OCI-LY1 (cell line): ENCODE results near the gene GAP43.

Experiments used
- H2AFZ ChIP-seq: fragments of 200-600 bp; sonication (generic), shearing (Covaris generic); 2 replicates; pipeline ENCODE4 v1.6.0; 2014; ENCODE audit warnings: antibody characterized with exemption, mild to moderate bottlenecking, low read length
- H3F3A ChIP-seq: fragments of 200-600 bp; sonication (generic), shearing (Covaris generic); 2 replicates; pipeline ENCODE4 v1.6.0; 2014; ENCODE audit warnings: mild to moderate bottlenecking, antibody characterized with exemption, low read length, moderate library complexity; ENCODE audit not compliant: insufficient read depth
- H3K27ac ChIP-seq: fragments of 200-600 bp; sonication (generic); 2 replicates; pipeline ENCODE4 v1.5.1; 2014; ENCODE audit warnings: low read length, mixed run types, mild to moderate bottlenecking, low read depth; ENCODE audit not compliant: poor library complexity, severe bottlenecking
- H3K27me3 ChIP-seq: fragments of 200-600 bp; sonication (generic); 2 replicates; pipeline ENCODE4 v1.6.0; 2014; ENCODE audit warnings: antibody characterized with exemption, mild to moderate bottlenecking, low read length, moderate library complexity; ENCODE audit not compliant: insufficient read depth
- H3K36me3 ChIP-seq: fragments of 200-600 bp; sonication (generic); 2 replicates; pipeline ENCODE4 v1.6.1; 2014; ENCODE audit warnings: mild to moderate bottlenecking, antibody characterized with exemption, low read length, moderate library complexity, mixed read lengths; ENCODE audit not compliant: insufficient read depth
- H3K4me1 ChIP-seq: fragments of 200-600 bp; sonication (generic); 2 replicates; pipeline ENCODE4 v1.5.1; 2014; ENCODE audit warnings: mild to moderate bottlenecking, low read length, moderate library complexity; ENCODE audit not compliant: insufficient read depth, severe bottlenecking
- H3K4me2 ChIP-seq: fragments of 200-600 bp; sonication (generic), shearing (Covaris generic); 2 replicates; pipeline ENCODE4 v1.6.1; 2014; ENCODE audit warnings: low read length
- H3K4me3 ChIP-seq: fragments of 200-600 bp; sonication (generic); 2 replicates; pipeline ENCODE4 v1.5.1; 2014; ENCODE audit warnings: low read length, low read depth, mild to moderate bottlenecking, mixed read lengths; ENCODE audit not compliant: poor library complexity, severe bottlenecking
- H3K79me2 ChIP-seq: fragments of 200-600 bp; shearing (Covaris generic); 2 replicates; pipeline ENCODE4 v1.6.1; 2016; ENCODE audit warnings: mixed run types, low read length, mixed read lengths; ENCODE audit not compliant: insufficient read depth
- H3K9ac ChIP-seq: fragments of 200-600 bp; sonication (generic), shearing (Covaris generic); 2 replicates; pipeline ENCODE4 v1.6.1; 2014; ENCODE audit warnings: mild to moderate bottlenecking, low read length, mixed read lengths
- H3K9me2 ChIP-seq: fragments of 200-600 bp; sonication (generic), shearing (Covaris generic); 2 replicates; pipeline ENCODE4 v1.6.1; 2014; ENCODE audit warnings: low read depth, mild to moderate bottlenecking, low read length, mixed read lengths
- H3K9me3 ChIP-seq: fragments of 200-600 bp; shearing (Covaris generic); 2 replicates; pipeline ENCODE4 v1.6.1; 2014; ENCODE audit warnings: low read length, mixed read lengths
- H4K20me1 ChIP-seq: fragments of 200-600 bp; sonication (generic), shearing (Covaris generic); 2 replicates; pipeline ENCODE4 v1.6.0; 2016; ENCODE audit warnings: mild to moderate bottlenecking, low read length; ENCODE audit not compliant: insufficient read depth
- EZH2 ChIP-seq: fragments of 200-600 bp; sonication (generic), shearing (Covaris generic); IDR thresholded peaks from 2 replicates; pipeline ENCODE4 v1.8.0; 2017; ENCODE audit warnings: borderline replicate concordance, mixed run types, mild to moderate bottlenecking, antibody characterized with exemption, low read length, moderate library complexity, mixed read lengths
- TF ChIP-seq, protein P1 (sequence below): fragments of 200-600 bp; sonication (generic), shearing (Covaris generic); IDR thresholded peaks from 2 replicates; pipeline ENCODE4 v1.5.1; 2017; ENCODE audit warnings: mild to moderate bottlenecking, antibody characterized with exemption, low read length, moderate library complexity, mixed read lengths

GAP43 gene

DNA sequence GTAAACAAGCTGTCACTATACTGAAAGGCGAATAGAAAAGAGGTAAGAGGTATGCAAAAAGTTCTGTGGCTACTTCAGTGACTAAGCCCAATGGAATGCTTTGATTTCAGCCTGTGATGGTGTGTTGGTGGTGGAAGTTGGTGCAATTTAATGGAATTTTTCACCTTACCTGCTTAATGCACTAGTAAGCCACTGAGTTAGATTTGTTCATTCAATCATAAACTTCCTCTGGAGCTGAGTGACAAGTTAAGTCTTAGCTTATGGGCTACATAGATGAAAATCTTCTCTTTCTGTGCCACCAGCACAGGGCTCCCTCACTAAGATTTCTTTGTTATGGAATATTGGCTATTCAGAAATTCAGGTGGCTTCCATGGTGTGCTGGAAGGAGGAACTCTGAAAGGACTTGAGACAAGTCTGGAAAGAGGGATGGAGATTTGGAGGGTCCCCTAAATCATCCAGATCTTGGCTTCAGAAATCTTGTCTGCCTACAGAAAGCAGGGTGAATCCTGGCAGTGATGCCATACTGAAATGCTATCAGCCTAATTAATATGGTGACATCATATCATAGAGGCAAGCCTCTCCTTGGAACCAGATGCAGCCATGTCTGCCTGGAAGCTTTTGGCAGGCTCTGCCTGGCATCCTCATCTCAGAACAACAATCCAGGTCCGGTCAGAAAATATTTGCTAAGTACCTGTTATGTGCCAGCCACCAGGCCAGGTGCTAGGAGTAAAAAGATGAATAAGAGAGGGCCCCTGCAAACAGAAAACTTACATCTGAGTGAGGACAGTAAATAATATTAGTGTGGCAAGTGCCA lies 8.1 kb upstream of the GAP43 start:
- no peaks in the 10 kb centered on the region for H3F3A ChIP-seq
- no peak overlapping the region for H3K4me3 ChIP-seq
- H4K20me1 ChIP-seq: no peaks in the 10 kb centered on the region
- H3K27me3 ChIP-seq: no peaks in the 10 kb centered on the region
- H3K9me3 ChIP-seq: no peaks in the 10 kb centered on the region
- no peaks in the 10 kb centered on the region for H3K4me1 ChIP-seq
- no peak overlapping the region for H2AFZ ChIP-seq
- H3K27ac ChIP-seq: no peak overlapping the region
- no peaks in the 10 kb centered on the region for H3K79me2 ChIP-seq
- H3K9ac ChIP-seq: no peak overlapping the region
- no peaks in the 10 kb centered on the region for H3K36me3 ChIP-seq
- H3K4me2 ChIP-seq: no peak overlapping the region
- TF ChIP-seq, protein P1, sequence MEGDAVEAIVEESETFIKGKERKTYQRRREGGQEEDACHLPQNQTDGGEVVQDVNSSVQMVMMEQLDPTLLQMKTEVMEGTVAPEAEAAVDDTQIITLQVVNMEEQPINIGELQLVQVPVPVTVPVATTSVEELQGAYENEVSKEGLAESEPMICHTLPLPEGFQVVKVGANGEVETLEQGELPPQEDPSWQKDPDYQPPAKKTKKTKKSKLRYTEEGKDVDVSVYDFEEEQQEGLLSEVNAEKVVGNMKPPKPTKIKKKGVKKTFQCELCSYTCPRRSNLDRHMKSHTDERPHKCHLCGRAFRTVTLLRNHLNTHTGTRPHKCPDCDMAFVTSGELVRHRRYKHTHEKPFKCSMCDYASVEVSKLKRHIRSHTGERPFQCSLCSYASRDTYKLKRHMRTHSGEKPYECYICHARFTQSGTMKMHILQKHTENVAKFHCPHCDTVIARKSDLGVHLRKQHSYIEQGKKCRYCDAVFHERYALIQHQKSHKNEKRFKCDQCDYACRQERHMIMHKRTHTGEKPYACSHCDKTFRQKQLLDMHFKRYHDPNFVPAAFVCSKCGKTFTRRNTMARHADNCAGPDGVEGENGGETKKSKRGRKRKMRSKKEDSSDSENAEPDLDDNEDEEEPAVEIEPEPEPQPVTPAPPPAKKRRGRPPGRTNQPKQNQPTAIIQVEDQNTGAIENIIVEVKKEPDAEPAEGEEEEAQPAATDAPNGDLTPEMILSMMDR: no peak
- no peak for TF ChIP-seq EZH2
- H3K9me2 ChIP-seq: no peaks in the 10 kb centered on the region

DNA sequence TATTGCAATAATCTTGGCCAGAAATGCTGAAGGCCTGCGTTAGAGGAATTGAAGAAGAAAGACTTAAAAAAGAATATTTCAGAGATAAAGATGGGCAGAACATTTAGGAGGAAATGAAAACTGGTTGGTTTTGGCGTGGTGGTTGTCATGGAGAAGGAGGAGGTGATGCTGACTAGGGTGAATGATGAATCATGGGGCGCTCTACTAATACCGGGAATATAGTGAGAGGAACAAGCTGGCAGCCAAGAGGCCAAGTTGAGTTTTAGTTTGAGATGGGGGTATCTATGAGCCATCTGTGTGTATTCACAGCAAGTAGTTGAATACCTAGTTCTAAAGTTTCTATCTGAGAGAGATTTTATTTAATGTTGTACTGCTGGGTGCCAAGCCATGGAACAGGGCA lies 6.8 kb upstream of the GAP43 start:
- no peaks in the 10 kb centered on the region for H3K4me1 ChIP-seq
- H3K9me3 ChIP-seq: no peaks in the 10 kb centered on the region
- H3K27ac ChIP-seq: no peak overlapping the region
- no peaks in the 10 kb centered on the region for H3K27me3 ChIP-seq
- H3K79me2 ChIP-seq: no peaks in the 10 kb centered on the region
- no peak overlapping the region for H3K4me2 ChIP-seq
- TF ChIP-seq, protein P1: no peak
- no peak for TF ChIP-seq EZH2
- no peak overlapping the region for H3K9ac ChIP-seq
- H3F3A ChIP-seq: no peaks in the 10 kb centered on the region
- no peaks in the 10 kb centered on the region for H3K36me3 ChIP-seq
- H2AFZ ChIP-seq: no peak overlapping the region
- no peaks in the 10 kb centered on the region for H3K9me2 ChIP-seq
- H3K4me3 ChIP-seq: no peak overlapping the region
- H4K20me1 ChIP-seq: no peaks in the 10 kb centered on the region

GRCh38 chr3:115617591-115617990 lies 5.7 kb upstream of the GAP43 start:
- no peaks in the 10 kb centered on the region for H3K36me3 ChIP-seq
- H3K27me3 ChIP-seq: no peaks in the 10 kb centered on the region
- H3K9me2 ChIP-seq: no peaks in the 10 kb centered on the region
- H3K4me1 ChIP-seq: no peaks in the 10 kb centered on the region
- TF ChIP-seq, protein P1: no peak
- TF ChIP-seq EZH2: no peak
- no peak overlapping the region for H3K9ac ChIP-seq
- H3K4me3 ChIP-seq: no peak overlapping the region
- H3K27ac ChIP-seq: no peak overlapping the region
- H3K79me2 ChIP-seq: no peaks in the 10 kb centered on the region
- H2AFZ ChIP-seq: no peak overlapping the region
- no peaks in the 10 kb centered on the region for H3F3A ChIP-seq
- no peaks in the 10 kb centered on the region for H3K9me3 ChIP-seq
- H3K4me2 ChIP-seq: no peak overlapping the region
- H4K20me1 ChIP-seq: no peaks in the 10 kb centered on the region
